ENCODE data around the gene CARD19. TPM values are rescaled to one million over a fixed set of nuclear protein-coding genes. Genes with fewer than 3 reads are reported as not detected.
A peak's percentile ranks its signal among the peaks of the same experiment; 100 is the strongest.

CARD19 gene
- total and polyA plus RNA-seq, 2 donors (not counting 1 experiment from before 2014, with no cell fraction given) = 31.9 to 63.4 TPM

GRCh38 chr9:93059011-93059714 lies 36.9 kb upstream of the CARD19 start:
- Mint-ChIP-seq H3K4me3 (peak overlapping the region; percentile 90), H3K9me3 (ENCODE audit: insufficient read depth) (no peaks in the 10 kb centered on the region), H3K27me3 (no peaks in the 10 kb centered on the region), H3K27ac (peak overlapping the region; percentile 99), H3K4me1 (peaks cover 71% of the 10 kb centered on the region)
- H3K79me2 ChIP-seq (ENCODE audit: control insufficient read depth, insufficient read depth, low read length) = peaks cover 27% of the 10 kb centered on the region
- under 1% methylated on average over 52 of the region's 53 CpGs for WGBS (ENCODE audit: insufficient coverage)
- H4K20me1 ChIP-seq (ENCODE audit: control insufficient read depth, insufficient read depth, low read length, poor library complexity, severe bottlenecking) = no peaks in the 10 kb centered on the region
- peaks cover 0 to 7% of the 10 kb centered on the region in 2 experiments for H3K36me3 ChIP-seq (replicated peaks in 1 of 2; ENCODE audit: control extremely low read depth in 1 of 2, control insufficient read depth in 1 of 2, extremely low read depth in 1 of 2, insufficient read depth in 2 of 2, low read length in 1 of 2)
- ChIA-PET POLR2A (interaction anchor here (0.7 to 4.3 kb wide), 4 partner anchors 15 to 95 kb away, joined by 3 to 31 read pairs (median 16); partner anchors contain the start of gene CARD19), CTCF (interaction anchor here (0.8 to 1.6 kb wide), 6 partner anchors 31 to 55 kb away, joined by 3 to 7 read pairs (median 4); no protein-coding TSS in a partner anchor)
- peak overlapping the region; percentile 56 to 69 (median 67) for H3K4me3 ChIP-seq (ENCODE audit: control extremely low read depth in 1 of 5, extremely low read depth in 1 of 5, insufficient read depth in 1 of 5, low read depth in 2 of 5, low read length in 4 of 5)
- TF ChIP-seq CTCF (IDR thresholded peaks at IDR 0.05) = no peak
- TF ChIP-seq EZH2 (IDR thresholded peaks at IDR 0.05; ENCODE audit: borderline replicate concordance, insufficient read depth, low read depth, low read length, poor library complexity, severe bottlenecking) = no peak
- DNase-seq = peak; percentile 62
- H3K9ac ChIP-seq (ENCODE audit: low read length) = peak overlapping the region; percentile 59
- peak overlapping the region; percentile 79 to 80 for H3K27ac ChIP-seq (ENCODE audit: low read length in 2 of 2)
- H3K9me3 ChIP-seq (ENCODE audit: control extremely low read depth in 1 of 3, control insufficient read depth in 2 of 3, insufficient read depth in 1 of 3, low read length in 2 of 3) = no peaks in the 10 kb centered on the region
- H3K4me1 ChIP-seq (ENCODE audit: control insufficient read depth in 2 of 2, insufficient read depth in 2 of 2, low read length in 2 of 2) = peaks cover 56 to 66% of the 10 kb centered on the region in 2 donors
- H3K27me3 ChIP-seq (replicated peaks in 1 of 4; ENCODE audit: control extremely low read depth in 1 of 4, control insufficient read depth in 3 of 4, insufficient read depth in 4 of 4, low read length in 3 of 4) = no peaks in the 10 kb centered on the region
- intact Hi-C loops (cut with micrococcal nuclease) = loop anchor here (2.0 to 5.0 kb wide), 2 partner anchors 16 to 508 kb away; no protein-coding TSS in a partner anchor
- peak; percentile 3 for ATAC-seq (ENCODE audit: low read depth)
- H2AFZ ChIP-seq (ENCODE audit: insufficient read depth, low read depth, low read length, poor library complexity, severe bottlenecking) = peak overlapping the region; percentile 66
- H3K4me2 ChIP-seq (replicated peaks; ENCODE audit: low read depth, low read length, poor library complexity, severe bottlenecking) = peak overlapping the region; percentile 94
